ENCODE results near the gene TUBGCP3.

The TUBGCP3 gene

DNA sequence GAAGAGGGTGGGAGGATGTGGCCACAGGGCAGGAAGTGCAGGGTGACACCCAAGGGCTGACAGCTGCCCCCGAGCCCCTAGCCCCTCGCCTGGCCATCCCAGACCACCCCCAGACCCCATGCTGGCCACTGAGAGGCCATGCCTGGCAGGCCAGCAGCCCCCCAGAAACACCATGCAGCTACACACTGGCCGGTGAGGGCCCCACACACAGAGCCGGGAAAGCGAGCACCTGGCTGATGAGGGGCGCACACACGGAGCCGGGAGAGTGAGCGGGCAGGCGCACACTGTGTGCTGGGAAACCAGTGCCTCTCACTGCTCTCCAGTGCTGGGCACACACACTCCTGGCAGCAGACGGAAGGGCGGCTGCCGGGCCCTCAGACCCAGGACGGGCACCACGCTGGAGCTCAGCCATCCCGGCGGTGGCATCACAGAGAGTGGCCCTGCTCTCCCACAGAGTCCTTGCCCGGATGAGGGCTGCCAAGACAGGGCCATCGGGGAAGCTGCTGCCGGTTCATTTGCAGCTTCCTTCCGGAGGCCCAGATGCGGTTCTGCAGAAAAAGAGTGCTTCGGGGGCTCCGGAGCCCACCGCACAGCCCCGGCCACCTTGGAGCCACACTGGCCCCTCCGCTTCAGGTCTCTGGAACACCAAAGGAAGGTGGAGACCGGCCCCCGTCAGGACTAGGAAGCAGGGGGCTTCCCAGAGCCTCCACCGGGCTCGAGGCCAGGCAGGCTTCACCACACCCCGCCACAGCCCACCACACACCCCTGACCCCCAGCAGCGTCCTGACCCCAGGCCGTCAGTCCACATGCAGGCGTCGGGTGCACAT is 135.4 kb downstream of the TUBGCP3 start:
- no peak for DNase-seq (ENCODE audit: low spot score)

DNA sequence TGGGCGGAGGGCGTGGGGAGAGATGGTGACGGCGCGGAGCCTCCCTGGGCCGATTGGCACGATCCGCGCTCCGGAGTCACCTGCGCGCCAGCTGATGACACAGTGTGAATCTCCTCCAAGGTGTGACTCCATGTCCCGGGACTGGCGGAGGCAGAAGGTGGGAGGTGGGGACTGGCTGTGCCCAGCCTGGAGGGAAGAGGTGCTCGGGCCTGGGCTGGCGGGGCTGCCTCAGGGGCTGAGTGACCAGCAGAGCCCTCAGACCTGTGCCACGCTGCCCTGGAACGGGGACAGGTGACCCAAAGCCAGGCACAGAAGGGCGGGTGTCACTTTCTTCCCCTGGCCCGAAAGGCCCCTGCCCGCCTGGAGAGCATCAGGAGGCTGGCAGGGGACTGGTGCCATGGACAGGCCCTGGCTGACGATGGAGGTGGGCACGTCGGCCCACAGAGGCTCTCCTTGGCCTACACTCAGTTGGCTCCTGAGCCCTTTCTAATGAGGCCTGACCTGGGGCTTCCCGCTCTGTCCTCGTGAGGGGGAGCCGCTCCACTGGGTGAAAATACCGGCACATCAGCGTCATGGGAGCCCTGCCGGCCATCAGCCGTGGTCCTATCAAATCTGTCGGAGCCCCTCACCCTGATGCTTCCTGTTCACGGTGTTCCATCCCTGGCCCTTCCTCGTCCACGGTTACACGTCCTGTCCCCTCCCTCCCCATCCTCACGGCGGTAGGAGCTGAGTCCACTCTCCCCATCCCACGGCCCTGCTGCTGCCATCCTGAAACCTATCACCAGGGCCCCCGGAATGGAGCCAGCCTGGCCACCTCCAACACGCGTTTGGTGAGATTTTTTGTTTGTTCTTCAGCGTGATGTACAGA is 136.2 kb downstream of the TUBGCP3 start:
- no peak for DNase-seq (ENCODE audit: low spot score)

DNA sequence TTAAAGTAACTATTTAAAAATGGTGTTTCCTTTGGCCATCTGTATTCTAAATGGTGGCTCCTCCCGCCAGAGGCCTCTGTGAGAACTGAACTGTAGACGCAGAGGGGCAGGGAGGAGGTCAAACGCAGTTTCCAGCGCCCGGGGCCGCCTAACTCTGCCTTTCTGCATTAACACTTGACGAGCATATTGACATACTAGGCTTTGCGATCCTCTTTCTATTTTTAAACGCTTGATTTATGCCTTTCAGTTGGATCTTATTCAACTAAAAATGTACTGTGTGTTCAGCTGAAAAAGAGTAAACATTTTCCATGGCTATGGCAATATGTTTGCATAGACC is 137.1 kb downstream of the TUBGCP3 start:
- DNase-seq (ENCODE audit: low spot score), result no peak

DNA sequence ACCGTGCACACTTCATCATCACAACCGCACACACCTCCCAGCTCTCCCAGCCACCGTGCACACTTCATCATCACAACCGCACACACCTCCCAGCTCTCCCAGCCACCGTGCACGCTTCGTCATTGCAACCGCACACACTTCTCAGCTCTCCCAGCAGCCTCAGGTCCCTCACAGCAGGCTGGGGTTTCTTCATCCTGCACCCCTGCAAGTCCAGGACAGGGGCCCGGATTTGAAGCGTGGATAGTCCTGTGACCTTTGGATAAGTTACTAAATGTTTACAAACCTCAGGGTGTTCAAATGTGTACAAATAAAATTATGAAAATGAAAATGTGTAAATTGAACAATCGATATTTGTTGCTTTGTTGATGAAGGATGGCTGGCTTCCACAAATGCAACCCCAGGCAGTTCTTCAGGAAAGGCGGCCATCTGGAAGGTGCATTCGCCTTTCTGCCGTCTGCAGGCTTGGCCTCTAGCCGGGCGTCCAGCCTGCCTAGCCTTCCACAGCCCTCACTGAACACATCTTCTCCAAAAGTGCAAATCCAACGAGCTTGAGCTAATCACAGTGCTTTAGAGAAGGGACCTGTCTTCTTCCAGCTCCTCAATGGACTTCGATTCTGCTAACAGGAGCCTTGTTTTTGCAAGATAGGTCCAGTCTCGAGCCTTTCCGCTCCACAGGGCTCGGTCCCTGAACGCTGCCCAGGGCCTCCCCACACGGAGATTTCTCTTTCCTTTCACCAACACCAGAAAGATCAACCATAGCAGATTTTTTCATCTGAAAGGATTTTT is 137.6 kb downstream of the TUBGCP3 start:
- DNase-seq (ENCODE audit: low spot score), result no peak

DNA sequence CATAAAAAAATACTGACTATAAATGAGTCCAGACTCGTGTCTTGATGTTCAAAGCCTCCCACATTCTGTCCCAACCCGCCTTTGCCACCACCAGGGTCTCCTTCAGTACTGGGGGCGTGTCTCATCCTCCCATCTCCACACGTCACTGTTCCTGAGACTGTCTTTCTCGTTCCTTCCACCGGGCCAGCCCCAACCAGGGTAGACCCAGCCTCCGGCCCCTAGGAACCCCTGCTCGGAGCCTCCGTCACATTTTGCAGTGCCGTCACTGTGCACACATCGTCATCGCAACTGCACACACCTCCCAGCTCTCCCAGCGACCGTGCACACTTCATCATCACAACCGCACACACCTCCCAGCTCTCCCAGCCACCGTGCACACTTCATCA is 138.4 kb downstream of the TUBGCP3 start:
- no peak for DNase-seq (ENCODE audit: low spot score)

DNA sequence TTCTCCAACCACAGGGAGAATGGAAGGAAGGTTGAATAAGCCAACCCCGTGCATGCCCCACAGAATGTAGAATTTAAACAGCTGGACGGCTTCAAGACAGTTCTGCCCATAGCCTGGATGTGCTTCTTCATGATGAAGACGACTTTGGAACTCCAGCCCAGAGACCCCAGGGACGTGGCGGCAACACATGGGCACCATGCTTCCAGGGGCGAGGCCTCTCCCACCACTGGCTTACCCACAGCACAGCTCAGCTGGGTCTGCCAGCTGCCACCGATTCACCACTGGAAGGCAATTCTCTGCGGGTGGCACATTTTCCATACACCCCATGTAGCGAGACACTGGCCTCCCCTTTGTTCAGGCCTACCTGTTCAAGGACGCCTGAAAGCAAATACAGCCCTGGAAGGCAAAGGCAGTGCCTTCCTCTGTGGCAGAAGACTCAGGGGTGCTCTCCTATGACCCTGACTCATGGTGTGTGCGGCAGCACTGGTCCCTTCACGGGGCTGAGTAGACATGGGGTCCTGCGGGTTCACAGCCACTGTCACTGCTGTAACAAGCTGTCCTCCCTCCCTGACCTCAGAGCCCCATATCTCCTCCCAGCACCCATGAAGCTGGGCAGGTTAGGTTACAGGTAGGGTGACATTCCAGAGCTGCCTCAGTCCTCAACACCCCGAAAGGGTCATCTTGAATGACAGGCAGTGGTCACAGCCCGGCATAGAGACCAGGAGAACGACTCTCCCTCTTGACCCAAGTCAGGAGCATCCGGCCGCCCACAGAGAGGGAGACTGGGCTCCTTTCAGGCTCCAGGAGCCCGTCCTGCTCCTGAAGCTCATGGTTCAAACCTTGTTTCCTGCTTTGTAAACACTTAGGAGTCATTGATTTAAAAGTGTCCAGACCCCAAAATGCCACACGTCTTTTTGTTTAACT is 139.1 kb downstream of the TUBGCP3 start:
- no peak for DNase-seq (ENCODE audit: low spot score)

DNA sequence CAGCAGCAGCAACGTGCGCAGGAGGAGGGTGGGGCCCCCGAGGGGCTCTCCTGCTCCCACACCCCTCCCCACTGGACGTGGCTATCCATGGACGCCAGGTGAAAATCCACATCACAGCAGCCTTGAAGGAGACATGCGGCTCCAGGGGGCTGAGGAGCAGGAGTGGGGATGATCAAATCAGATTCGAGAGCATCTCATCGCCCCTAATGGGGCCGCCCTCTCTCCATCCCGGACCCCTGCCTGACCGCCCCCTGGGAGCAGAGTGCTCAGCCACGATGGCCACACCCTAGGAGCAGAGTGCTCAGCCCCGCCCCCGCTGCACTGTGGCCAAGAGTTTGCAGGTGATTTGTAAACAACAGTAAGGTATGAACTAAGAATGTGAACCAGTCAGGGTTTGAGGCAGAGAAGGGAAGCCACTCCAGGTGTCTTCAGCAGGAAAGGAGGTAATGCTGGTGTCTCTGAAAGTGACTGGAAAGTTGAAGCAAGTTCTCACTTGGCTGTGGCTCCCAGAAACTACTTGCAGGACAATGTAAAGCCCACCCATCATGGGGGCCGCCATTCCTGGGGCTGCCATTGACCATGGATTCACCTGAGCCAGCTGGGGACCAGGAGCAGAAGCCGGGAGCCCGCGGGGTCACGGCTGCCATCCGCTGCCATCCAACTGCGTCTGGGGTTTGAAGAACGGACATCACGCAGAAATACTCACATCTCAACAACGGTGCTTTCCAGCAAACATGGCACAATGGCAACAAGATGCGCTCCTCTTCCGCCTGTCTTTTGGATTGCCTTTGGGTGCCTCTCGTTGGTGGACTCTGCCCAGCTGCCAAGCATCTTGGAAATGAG is 140.0 kb downstream of the TUBGCP3 start:
- no peak for DNase-seq (ENCODE audit: low spot score)

DNA sequence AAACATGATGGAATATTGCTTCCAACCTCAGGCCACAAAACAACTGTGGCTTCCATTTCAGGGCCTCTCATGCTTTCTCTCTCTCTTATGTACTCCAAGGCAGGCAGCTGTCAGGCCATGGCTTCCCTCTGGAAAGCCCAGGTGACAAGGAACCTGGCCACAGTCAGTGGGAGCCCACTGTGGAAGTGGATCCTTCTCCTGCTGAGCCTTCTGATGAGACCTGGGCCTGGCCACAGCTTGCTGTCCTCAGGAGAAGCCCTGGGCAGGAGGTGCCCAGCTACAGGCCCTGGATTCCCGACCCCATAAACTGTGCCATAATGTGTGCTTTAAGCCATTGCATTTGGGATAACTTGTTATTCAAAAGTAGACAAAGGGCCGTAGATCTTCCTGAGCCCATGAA is 140.6 kb downstream of the TUBGCP3 start:
- no peak for DNase-seq (ENCODE audit: low spot score)

DNA sequence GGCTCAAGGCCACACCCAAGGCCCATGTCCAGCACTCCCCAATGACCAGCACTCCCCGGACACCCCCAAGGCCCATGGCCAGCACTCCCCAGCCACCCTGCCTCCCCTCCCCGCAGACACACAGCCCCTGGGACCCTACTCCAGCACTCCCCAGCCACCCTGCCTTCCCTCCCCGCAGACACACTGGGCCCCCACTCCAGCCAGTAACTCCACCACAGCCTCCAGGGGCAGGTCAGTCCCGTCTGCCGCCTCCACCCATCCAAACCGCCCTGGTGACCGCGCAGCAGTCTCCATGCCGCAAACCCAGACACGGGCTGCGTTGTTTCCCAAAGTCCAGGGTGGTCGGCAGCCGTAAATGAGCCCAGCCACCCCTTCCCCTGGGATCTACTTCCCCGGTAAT is 141.1 kb downstream of the TUBGCP3 start:
- no peak for DNase-seq (ENCODE audit: low spot score)

DNA sequence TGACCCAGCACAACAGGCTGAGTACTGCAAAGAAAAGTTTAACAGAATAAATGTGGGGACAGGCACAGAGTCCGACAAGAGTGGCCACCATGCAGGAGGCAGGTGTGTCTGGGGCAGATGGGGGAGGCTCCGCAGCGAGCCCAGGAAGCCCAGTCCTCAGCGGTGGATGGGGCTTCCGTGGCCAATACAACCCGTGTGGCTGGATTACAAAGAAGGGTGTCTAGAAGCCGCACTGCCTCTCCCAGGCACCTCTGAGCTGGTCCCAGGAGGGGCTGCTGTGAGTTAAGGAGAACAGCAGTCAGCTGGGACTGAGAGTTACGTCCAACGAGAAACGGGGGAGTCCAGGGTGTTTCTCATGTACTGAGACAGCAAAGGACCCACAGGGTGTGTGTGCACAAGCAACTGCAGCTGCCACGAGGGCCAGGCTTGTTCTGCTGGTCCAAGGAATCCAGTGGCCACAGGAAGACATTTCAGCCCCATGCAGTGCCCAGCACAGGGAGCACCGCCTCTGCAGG is 141.5 kb downstream of the TUBGCP3 start:
- no peak for DNase-seq (ENCODE audit: low spot score)

DNA sequence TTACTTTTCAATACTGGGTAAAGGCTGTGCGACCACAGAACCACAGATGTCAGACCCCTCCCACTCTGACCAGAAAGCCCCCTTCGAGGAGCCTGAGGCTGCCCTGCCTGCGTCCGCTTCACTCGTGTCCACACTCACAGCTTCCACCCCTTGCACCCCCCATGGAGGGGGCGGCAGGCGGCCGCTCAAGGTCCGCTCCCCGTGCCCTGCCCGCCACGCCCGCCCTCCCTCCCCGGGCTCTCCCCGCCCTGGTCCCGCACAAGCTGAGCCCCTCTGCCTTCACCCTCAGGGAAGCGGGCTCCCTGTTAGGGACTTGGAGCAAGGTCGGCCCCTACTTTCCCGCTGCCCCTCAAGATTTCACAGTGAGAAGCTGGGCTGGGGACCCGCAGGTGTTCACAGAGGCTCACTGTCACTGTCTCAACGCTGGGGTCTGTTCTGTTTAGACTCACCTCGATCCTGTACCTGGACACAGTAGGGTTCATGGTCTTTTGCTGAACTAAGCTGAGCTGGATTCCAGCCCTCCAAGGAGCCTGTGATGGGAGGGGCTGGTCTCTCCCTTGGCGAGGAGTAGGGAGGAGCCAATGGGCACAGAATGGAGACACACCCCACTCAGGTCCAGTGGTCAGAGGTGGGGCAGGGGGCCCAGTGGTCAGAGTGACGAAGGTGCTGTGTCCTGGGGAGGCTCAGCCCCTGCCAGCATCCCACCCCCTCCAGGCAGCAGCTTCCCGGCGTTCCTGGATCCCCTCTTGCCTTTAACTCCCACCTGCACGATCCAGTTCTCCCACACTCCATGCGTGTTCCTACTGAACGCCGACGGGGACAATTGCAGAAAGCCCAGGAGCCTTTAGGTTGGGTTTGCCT is 142.3 kb downstream of the TUBGCP3 start:
- DNase-seq (ENCODE audit: low spot score), result no peak

DNA sequence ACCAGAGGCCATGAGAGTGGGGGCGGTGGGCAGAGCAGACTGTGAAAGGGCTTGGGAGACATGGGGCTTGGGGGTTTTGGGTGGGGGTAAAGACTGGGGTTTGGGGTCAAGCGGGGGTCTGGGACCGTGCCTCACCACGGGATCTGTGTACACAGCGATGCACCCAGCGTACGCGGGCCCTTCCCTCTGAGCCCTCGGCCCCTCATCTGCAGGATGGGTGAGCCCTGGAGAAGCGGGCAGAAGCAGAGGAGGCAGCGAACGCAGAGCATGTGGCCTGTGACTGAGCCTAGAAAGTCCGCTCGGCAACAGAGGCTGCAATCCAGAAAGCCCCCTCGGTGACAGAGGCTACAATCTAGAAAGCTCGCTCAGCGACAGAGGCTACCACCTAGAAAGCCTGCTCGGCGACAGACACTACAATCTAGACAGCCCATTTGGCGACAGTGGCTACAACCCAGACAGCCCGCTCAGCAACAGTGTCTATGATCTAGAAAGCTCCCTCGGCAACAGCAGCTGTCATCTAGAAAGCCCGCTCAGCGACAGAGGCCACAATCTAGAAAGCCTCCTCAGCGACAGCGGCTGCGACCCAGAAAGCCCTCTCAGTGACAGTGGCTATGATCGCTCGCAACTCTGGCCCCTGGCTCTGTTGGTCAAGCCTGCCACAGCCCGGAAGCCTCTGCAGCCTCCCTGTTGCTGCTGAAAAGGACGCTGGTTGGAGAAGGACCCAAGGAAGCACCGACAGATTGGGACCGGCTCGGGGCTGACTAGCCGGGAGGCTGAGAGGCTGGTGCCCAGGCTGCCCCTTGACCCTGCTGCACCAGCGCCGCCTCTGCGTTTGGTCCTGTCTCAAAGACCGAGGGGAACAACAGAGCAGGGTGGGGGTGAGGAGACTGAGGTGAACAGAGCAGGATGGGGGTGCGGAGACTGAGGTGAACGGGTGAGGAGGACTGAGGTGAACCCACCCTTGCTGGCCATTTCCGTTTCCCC is 143.2 kb downstream of the TUBGCP3 start:
- no peak for DNase-seq (ENCODE audit: low spot score)

DNA sequence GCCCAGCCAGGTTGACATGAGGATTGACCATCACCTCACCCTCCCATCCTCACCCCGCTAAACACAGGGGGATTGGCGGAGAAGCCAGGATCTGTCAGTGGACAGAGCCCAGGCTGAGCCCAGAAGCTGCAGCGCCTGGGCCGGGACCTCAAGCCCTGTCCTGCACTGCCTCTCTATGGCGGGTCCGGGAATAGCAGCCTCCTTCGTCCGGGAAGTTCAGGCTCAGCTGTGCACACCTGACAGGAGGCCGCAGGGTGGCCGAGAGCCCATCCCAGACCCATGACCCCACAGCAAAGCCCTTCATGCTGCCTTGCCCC is 144.0 kb downstream of the TUBGCP3 start:
- peak; percentile 39 for DNase-seq (ENCODE audit: low spot score)

DNA sequence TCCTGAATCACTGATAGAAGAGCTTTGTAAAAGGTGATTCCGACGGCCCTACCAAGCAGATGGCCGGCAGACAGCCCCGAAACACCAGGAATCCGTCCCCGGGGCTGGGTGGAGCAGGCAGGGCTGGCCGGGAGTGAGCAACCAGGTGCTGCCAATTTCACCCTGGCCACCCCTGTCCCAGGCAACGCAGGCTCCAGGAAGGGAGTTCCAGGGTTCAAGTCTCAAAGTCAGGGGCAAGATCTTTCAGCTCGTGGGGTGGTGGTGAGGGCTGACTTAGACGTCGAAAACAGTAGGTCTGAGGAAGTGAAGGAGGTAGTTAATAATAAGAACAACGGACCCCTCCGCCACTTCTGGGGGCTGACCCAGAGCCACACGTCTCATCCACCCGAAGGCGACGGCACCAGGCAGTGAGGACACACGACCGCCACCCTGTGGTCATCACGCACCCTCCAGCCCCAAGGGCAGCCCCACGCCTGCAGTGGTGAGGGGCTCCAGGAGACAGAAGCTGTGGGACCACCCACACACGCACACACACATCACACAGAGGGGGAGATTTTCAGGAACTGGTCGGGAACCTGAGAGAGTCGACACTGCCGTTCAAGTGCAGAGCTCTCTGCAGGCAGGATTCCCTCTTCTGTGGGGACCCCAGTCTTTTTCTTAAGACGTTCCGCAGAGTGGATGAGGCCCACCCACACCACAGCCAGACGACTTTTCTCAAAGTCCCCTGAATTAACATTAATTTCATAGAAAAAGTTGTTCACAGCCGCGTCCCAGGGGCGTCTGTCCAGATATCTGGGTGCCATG is 144.6 kb downstream of the TUBGCP3 start:
- no peak for DNase-seq (ENCODE audit: low spot score)

DNA sequence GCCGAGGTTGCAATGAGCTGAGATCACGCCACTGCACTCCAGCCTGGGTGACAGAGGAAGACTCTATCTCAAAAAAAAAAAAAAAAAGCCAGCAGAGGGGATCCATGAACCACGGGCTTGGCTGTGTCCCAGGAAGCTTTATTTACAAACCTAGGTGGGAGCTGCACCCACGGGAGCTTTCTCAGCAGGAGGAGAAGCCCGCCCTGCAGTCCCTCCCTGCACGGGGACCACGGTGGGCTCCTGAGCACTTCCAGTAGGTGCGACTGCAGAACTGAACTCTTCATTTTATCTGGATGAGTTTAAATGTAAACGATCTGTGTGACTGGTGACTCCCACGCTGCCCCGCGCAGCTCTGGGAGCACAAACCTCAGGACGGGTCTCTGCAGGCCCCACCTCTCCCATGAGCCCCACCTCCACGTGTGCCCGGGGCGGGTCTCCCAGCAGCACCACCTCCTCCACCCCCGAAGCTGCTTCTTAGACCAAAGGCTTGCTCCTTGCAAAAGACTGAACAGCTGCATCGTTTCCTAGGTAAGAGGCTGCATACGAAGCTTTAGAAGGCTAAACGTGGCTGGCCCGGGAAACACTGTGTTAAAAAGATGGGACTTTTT is 145.4 kb downstream of the TUBGCP3 start:
- no peak for DNase-seq (ENCODE audit: low spot score)

DNA sequence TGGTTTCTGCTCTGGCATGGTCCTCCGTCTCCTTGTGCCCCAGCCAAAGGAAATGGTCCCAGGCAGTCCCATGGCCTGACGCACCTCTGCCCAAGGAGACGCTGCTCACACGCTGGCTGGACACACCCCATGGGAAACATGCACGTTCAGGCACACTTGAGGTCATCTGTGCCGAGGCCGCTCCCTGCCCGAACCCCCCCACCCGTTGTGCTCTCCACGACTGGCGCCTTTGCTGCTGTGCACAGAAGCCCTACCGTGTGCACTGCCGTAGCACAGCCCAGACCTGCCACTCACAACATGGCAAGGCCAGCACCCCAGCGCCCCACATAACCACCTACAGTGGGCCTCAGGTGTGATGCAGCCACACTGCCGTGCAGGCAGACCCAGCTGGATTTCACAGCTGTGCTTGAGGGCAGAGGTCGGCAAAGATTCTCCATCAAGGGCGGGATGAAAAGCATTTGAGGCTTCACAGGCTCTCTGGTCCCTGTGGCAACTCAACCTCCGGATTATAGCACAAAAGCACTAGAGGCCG is 146.1 kb downstream of the TUBGCP3 start:
- DNase-seq (ENCODE audit: low spot score), result no peak

DNA sequence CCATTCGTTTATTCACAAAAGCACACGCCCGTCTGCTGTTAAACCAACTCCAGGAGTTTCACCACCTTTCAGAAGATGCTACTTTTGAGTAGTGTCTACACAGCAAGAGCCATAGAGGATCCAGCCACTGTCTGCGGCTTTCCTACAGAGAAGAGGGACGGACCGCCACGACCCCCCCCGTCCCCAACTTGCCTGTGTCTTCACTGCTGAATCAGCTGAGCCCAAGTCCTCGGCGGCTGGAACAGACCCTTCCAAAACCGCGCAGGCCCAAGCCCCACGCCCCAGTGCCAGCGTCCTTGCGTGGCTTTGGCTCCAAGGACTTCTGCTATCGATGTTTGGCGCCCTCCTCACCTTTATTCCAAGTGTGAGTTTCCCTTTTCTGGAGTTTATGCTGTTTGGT is 146.7 kb downstream of the TUBGCP3 start:
- DNase-seq (ENCODE audit: low spot score), result no peak

Data from RKO (cell line).